CD1c-positive myeloid dendritic cell (primary cell): ENCODE results near the gene CCDC192.

ENCODE experiments used
- DNase-seq: peaks from one replicate; pipeline ENCODE4 v3.0.0-alpha.2; 2016; ENCODE audit errors: extremely low spot score

CCDC192 gene

GRCh38 chr5:127985811-127986325 lies 282.7 kb downstream of the CCDC192 start:
- no peak for DNase-seq

- DNase-seq: no peak
Measured at GRCh38 chr5:127987354-127988145, 284.4 kb downstream of the CCDC192 start.

GRCh38 chr5:127988146-127988760 lies 285.1 kb downstream of the CCDC192 start:
- no peak for DNase-seq
